Stimulated activated CD8-positive, alpha-beta memory T cell treated with anti-CD3 and anti-CD28 coated beads, Interleukin-7, amount 100 ng/mL, for 4 hours (primary cell): ENCODE measurements around the gene PRR5L.

Experiments
- DNase-seq, 2 donors: peaks; one replicate each; pipeline ENCODE4 v3.0.0-alpha.2; 2020; ENCODE audit warnings: low read depth in 2 of 2

Gene PRR5L

DNA sequence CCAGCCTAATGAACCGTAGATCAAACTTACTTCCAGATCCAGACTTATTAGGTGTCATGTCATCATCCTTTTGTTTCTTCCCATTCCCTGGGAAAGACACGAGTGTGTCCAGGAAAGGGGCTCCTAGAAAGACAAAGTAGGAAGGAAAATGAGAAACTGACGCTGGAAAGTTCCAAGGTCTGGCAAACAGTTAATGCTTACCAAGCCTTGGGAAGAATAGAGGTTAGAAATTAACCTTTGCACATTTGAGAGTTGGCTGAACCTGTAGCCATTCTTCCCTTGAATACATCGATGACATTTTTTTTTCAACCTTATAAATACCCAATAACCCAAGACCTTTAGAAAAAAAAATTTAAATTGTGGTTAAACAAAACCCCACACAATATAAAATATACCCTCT lies 136.7 kb downstream of the PRR5L start:
- no peak for DNase-seq

DNA sequence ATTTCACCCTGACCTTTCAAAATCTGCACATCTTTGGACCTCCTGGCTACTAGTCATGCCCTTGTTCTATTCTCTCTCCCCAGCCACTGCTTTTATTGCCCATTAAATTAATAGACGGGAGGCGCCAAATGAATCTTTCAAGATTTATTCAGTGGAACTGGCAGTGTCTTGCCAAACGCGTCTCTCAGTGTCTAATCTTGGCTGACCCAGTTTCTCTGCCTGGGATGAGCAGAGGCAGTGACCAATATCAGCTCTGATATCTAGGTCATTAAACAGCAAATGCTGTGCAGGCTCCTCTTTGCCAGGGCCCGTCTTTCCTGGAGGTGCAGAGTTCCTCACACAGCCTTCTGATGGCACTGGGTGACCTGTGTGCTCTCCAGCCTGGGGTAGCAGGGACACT lies 140.0 kb downstream of the PRR5L start:
- DNase-seq = no peak

DNA sequence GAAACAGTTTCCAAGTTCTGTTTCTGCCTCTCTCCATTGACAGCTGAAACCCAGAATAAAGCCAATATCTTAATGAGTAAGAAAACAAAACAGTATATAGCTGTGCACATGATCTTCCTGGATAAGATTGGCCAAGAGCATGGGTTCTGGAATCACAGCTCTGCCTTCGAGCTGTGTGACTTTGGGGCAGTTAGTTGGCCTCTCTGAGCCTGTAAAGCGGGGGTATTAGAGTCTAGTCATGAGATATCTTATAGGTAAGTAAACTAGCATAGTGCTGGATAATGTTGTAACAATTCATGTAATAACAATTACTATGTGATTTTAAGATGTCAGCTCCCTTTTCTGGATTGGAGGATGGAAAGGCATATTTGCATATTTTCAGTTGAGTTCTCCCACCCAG lies 140.5 kb downstream of the PRR5L start:
- DNase-seq = no peak

- no peak for DNase-seq
Measured at GRCh38 chr11:36437413-36437812, 141.3 kb downstream of the PRR5L start.

- no peak for DNase-seq
Measured at GRCh38 chr11:36438126-36438525, 142.0 kb downstream of the PRR5L start.

DNA sequence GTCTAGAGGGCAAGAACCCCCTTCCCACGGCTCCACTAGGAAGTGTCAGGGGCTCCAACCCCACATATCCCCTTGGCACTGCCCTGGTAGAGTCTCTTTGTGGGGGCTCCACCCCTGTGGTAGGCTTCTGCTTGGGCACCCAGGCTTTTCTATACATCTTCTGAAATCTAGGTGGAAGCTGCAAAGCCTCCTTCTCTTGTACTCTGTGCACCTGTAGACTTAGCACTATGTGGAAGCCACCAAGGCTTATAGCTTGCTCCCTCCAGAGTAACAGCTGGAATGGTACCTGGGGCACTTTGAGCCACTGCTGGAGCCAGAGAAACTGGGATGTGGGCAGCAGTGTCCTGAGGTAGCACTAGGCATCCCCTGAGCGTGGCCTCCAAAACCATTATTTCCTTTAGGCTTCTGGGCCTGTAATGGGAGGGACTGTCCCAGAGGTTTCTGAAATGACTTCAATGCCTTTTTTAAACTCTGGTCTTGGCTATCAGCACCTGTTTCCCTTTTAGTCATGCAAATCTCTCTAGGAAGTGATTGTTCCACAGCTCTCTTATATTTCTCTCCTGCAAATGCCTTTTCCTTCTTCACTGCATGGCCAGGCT lies 145.6 kb downstream of the PRR5L start:
- no peak for DNase-seq

- DNase-seq = no peak
Measured at GRCh38 chr11:36443661-36444060, 147.6 kb downstream of the PRR5L start.

DNA sequence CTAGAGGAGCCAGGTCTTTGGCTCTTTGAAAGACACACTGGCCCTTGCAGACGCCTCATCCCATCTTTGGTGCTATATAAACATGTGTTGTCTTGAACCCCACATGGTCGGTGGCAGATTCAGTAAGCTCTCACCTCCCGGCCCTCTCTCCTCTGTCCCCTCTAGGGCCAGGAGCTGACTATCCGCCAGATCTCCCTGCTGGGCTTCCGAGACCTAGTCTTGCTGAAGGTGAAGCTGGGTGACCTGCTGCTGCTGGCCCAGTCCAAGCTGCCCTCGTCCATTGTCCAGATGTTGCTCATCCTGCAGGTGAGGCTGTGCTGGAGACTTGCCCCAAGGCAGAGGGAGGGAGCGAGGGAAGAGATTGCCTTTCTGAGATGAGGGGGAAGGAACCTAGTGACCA lies 150.0 kb downstream of the PRR5L start:
- DNase-seq = no peak

DNA sequence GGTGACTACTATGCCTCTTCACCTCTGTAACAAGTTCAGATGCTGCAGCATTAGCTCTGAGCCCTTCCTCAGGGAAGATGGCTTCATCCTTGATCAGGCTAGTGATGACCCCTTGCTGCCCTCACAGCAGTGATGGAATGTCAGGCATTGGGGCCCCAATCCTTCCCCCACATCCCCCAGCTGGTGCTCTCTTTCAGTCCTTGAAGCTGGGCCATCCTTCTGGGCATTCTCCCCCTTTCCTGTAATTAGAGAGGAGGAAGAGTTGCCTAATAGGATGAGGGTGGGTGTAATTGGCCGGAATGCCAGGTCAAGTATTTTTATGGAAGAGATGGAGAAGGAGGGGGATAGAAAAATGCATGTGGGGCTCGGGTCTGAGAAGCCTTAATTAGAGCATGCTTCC lies 151.4 kb downstream of the PRR5L start:
- DNase-seq = no peak

DNA sequence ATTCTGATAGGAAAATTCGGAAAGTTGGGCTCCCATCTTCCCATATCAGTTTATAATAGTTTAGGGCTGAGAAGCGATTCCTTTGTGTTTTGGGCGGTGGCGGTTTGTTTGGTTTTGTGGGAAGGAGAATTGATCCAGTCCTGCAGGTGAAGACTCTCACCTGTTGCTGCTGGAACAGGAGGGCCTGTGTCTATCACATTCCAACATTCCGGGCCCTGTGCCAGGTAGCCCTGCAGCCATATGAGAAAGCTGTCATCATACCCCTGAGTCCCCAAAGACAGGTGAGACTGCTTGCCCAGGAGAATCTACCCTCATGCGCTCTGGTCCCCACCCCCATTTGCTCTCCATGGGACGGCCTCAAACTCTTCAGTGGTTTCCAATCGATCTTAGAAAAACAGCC lies 151.9 kb downstream of the PRR5L start:
- DNase-seq = no peak

DNA sequence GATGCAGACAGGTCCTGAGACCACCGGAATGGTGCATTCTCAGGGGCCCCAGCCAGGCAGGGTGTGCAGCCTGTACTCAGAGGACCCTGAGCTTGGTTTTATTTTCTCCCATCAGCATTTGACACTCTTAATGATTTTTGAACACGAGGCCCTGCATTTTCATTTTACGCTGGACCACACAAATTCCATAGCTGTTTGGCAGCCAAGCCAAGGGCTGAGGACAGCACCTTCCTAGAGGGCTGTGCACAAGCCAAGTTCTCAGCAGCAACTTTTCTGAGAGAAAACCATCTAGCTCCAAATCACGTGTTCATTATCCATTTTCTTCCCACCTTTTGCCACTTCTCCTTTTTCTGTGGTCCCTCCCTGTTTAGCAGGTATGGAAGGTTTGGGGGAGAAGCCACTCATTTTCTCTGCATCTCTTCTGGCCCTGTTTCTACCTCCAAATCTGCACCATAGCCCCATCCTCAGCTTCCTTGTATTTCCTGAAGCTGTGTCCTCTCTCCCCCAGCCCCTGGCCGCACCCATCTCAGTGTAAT lies 153.5 kb downstream of the PRR5L start:
- DNase-seq = no peak

GRCh38 chr11:36450110-36450572 lies 154.1 kb downstream of the PRR5L start:
- DNase-seq = no peak

- no peak for DNase-seq
Measured at GRCh38 chr11:36451045-36451444, 155.0 kb downstream of the PRR5L start.

- no peak for DNase-seq
Measured at GRCh38 chr11:36451681-36452080, 155.6 kb downstream of the PRR5L start.

DNA sequence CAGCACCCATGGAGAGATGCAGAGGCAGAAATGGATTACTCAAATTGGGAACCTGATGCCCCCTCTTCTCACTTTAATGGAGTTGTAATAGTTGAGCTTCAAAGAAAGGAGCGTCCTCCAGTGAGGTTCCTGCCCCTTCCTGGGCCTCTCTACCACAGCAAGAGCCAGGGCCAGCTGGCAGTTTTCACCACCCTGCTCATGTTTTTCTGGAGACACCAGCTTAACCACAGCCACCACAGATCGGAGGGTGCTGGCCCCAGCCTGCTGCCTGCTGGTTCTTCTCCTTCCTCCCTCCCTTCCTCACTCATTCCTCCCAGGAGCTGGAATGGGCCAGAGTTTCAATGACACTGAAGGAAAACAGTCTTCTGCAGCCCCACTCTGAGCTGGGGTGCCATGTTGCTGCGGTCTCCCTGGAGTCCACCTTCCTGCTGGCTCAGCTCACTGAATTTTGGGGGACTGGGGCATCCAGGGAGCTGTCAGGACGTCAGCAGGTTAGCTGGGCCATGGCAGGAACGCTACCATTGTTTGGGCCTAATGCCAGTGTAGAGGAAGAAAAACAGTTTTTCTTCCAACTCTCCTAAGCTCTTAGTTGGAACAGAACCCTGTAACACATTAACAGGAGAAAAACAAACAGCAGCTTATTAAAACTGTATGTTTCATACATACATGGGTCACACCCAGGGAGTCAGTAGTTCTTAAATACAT lies 156.3 kb downstream of the PRR5L start:
- DNase-seq = no peak

GRCh38 chr11:36452961-36453360 lies 156.9 kb downstream of the PRR5L start:
- DNase-seq = no peak

DNA sequence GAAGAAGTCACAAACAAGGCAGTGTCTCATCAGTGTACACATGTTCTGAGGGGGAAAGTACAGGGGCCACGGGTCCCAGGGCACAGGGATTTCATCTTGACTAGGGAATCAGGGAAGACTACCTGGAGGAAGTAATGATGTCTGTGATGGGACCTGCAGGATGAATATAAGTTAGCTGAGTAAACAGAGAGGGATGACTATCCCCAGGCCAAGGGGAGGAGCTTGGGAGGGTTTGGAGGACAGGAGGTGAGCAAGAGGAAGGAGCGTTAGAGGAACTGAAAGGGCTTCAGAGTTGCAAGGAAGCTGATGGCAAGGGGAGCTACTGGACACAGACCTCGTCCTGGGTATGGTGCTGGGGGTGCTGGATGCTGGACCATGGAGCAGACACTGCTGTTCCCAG lies 157.6 kb downstream of the PRR5L start:
- DNase-seq = no peak

DNA sequence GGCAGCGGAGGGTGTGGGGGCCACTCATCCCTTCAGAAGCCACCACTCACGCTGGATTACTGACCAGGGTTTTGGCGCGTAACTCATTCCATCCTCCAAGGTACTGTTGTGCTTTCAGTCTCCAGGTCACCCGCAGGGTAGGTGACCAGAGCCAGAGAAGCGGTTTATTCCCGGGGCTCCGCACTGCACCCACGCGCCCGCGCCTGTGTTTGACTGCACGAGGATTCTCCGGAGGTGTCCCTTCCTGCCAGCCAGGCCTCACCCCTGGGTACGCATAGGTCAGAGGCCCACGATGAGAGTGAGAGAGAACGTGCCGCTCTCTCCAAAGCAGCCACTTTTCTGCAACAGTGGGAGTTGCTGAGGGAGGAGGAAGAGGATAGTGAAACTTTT lies 158.5 kb downstream of the PRR5L start:
- no peak for DNase-seq

GRCh38 chr11:36454941-36455631 lies 159.0 kb downstream of the PRR5L start:
- no peak for DNase-seq

DNA sequence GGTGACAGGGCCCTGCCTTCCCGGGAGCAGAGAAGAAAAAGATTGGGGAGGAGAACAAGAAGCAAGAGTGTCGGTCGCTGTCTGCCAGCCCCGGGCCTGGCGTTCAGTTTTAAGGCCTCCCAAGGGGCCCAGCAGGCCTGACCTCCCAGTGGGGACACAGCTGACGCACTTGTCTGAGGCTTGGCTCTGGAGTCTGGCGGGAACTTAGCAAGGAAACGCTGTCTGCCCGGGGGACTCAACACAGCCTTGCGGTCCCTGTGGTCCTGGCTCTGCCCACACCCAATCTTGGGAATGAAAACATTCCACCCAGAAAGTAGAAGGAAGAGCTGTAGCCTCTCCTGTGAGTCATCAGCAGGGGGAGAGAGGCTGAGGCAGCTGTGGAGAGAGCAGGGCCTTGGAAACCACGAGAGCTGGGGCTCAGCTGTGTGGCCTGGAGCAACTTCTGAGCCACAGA lies 159.6 kb downstream of the PRR5L start:
- no peak for DNase-seq

DNA sequence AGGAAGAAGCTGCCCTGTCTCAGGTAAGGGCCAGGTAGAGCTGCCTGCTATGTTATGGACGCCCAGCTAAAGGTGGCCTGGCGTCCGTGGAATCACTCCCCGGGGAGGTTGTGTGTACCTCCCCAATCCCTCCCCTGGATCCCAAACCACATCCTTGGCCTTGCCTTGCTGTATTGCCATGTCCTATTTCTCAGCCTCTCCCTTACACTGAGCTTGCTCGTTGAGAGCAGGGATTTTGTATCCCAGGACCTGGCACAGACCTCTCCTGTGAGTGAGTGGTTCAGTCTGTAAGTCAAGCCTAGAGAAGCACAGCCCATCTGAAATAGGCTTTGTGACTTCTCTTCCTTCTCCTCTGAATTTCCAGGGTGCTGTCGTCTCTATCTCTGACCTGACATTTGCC lies 160.1 kb downstream of the PRR5L start:
- no peak for DNase-seq

DNA sequence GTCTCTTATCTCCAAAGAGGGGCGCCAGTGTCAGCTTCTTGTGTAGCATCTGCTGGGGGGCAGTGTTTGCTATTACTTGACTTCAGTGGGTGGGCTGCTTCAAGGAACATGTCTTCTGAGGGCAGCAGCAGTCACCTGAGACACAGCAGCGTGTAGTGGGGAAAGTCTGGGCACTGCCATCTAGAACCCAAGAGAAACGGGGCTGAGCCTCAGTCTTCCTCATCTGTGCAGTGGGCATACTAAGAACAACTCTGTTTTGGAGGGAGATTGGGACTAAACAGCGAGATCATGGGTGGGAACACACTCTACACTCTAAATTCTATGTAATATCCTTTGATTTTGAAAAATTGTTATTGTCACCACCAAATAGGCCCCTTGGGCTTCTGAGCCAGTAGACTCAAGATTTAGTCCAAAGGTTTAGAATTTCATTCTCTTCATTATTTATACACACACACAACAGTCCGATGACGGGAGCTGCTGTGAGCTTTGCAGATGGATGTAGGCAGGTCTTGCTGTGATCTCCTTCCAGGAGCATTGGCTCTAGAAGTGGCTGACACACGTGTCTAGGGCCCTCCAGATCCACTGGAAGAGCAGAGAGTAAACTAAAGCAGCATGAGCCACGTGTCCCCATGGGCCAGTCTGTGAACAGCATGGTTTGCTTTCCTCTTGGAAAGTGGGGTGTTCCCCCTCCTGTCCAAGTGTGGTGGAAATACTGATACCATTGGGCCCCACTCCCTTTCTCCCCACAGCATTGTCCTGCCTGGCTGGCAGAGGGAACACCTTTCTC lies 162.2 kb downstream of the PRR5L start:
- DNase-seq = no peak
